OCI-LY7 (cell line): ENCODE data around the gene TM7SF3.

Source experiments
- CTCF ChIP-seq: fragments of 200-600 bp; sonication (generic); conservative IDR thresholded peaks from 2 replicates; pipeline ENCODE4 v1.5.1; 2014; ENCODE audit warnings: mild to moderate bottlenecking, antibody characterized with exemption, low read length, moderate library complexity, mixed read lengths
- EZH2phosphoT487 ChIP-seq: fragments of 200-600 bp; sonication (generic); IDR thresholded peaks from 2 replicates; pipeline ENCODE4 v1.6.1; 2018; ENCODE audit warnings: low read depth, borderline replicate concordance, mild to moderate bottlenecking, mixed run types, antibody characterized with exemption, low read length, moderate library complexity, mixed read lengths

- TF ChIP-seq CTCF = no peak
- no peak for TF ChIP-seq EZH2phosphoT487
Measured at GRCh38 chr12:27024291-27024690, 10.1 kb upstream of the TM7SF3 start.
